ENCODE measurements around the gene PRKG1. TPM values are rescaled to one million over a fixed set of nuclear protein-coding genes. Genes with fewer than 3 reads are reported as not detected.

The PRKG1 gene
- total and polyA plus RNA-seq, 2 of the 4 experiments (the other 2 are of a cell fraction), result 3.5 to 18.3 TPM

DNA sequence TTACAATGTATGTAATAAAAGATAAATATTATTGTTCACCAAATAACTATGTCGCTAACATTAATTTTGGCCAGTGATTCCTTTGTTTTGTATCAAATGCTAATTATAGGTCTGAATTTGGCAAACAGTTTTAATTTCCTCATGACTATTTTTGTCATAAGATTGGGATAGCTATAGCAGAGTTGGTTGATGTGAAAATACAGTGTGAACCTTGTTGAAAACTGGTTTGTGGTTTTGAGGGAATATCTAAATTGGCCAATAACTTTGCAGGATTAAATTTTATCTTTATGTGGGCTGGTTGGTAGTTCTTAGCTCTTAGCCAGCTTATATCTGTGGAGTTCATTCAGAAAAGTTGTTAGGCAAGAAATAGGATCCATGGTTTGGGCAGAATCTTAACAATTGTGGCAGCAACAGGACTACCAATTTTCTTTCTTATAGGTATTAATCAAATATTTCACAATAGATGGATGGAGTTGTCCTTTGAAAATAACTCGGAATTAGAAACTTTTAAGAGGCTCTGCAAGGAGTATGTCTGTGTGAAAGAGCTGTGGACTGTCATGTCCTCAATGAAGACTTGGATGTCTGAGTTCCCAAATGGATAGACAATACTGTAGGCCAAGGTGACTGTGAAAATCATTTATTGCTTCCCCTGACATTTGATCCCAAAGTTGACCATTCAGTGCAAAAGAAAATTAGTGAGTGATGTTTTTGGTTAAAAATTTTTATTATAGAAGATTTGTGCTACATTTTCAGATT lies 73.5 kb downstream of the PRKG1 start:
- no peak overlapping the region for H3K4me3 ChIP-seq (ENCODE audit: insufficient read depth, low read depth, low read length)
- intact Hi-C loops (cut with micrococcal nuclease) (no loop called here), in situ Hi-C loops (cut with MboI; ENCODE audit: low sequenced_read_pairs) (no loop called here), dilution Hi-C loops (cut with HindIII; ENCODE audit: low sequenced_read_pairs, unreplicated experiment) (no loop called here)
- no peaks in the 10 kb centered on the region for H3K27me3 ChIP-seq (ENCODE audit: control insufficient read depth, insufficient read depth, low read length)
- H4K8ac ChIP-seq (ENCODE audit: low read depth in 2 of 2, low read length in 2 of 2), result no peak overlapping the region
- no peak overlapping the region for H2BK5ac ChIP-seq (ENCODE audit: low read depth, low read length, poor library complexity, severe bottlenecking)
- BruUV-seq (replicated peaks), result no TSS peak
- H4K91ac ChIP-seq (ENCODE audit: insufficient read depth, low read depth, low read length), result no peak overlapping the region
- H2BK15ac ChIP-seq (ENCODE audit: low read depth, low read length), result no peak overlapping the region
- CTCF ChIA-PET, result no interaction called here
- no peak for ATAC-seq (ENCODE audit: low read depth)
- H2AK5ac ChIP-seq (ENCODE audit: low read depth, low read length), result no peak overlapping the region
- peaks cover 9 to 15% of the 10 kb centered on the region in 2 experiments; a peak in 3 of 4 replicates for H3K79me1 ChIP-seq (ENCODE audit: low read depth in 1 of 2, low read length in 2 of 2)
- H2AK9ac ChIP-seq (replicated peaks; ENCODE audit: low read depth, low read length, poor library complexity), result no peak overlapping the region
- no peak overlapping the region for H4K5ac ChIP-seq (ENCODE audit: low read depth, low read length)
- H2BK20ac ChIP-seq (ENCODE audit: low read depth, low read length), result no peak overlapping the region
- no peak overlapping the region for H3K4ac ChIP-seq (ENCODE audit: low read depth, low read length)
- no peak overlapping the region for H3K9ac ChIP-seq (ENCODE audit: low read depth, low read length)
- H3K27ac ChIP-seq (ENCODE audit: insufficient read depth, low read length), result no peak overlapping the region
- DNase-seq, result no peak
- H4K20me1 ChIP-seq (ENCODE audit: insufficient read depth, low read length), result peaks cover 3% of the 10 kb centered on the region; the same call in 1 of the 2 replicates
- no peaks in the 10 kb centered on the region for H3K36me3 ChIP-seq (ENCODE audit: control insufficient read depth, insufficient read depth, low read length)
- H3K18ac ChIP-seq (ENCODE audit: low read depth, low read length), result no peak overlapping the region
- no peak for TF ChIP-seq NFE2L2 (IDR thresholded peaks at IDR 0.05; ENCODE audit: low read depth, low read length)
- no peak for TF ChIP-seq FOS (IDR thresholded peaks at IDR 0.05; ENCODE audit: low read depth, low read length)
- TF ChIP-seq BHLHE40 (IDR thresholded peaks at IDR 0.05; ENCODE audit: low read depth, low read length), result no peak
- TF ChIP-seq CEBPB (IDR thresholded peaks at IDR 0.05; ENCODE audit: low read depth, low read length), result peak; percentile 26; the same call in 1 of the 2 replicates
- no peak for TF ChIP-seq RFX5 (IDR thresholded peaks at IDR 0.05; ENCODE audit: low read depth, low read length)
- POLR2A ChIA-PET (ENCODE audit: unreplicated experiment), result no interaction called here
- WGBS, 2 experiments (ENCODE audit: extremely low coverage in 2 of 2, insufficient read length in 1 of 2), result no CpG with 5 or more reads among the region's 2 CpGs
- no peaks in the 10 kb centered on the region for H3K9me3 ChIP-seq (ENCODE audit: control insufficient read depth, insufficient read depth, low read length)
- no peaks in the 10 kb centered on the region for H3K9me1 ChIP-seq (ENCODE audit: insufficient read depth, low read length)
- H2AFZ ChIP-seq (replicated peaks; ENCODE audit: low read length, poor library complexity), result no peak overlapping the region
- H3K4me2 ChIP-seq (ENCODE audit: low read depth, low read length), result no peak overlapping the region
- no peaks in the 10 kb centered on the region for H3K4me1 ChIP-seq (ENCODE audit: control insufficient read depth, insufficient read depth, low read length)
- H3K14ac ChIP-seq (replicated peaks; ENCODE audit: low read depth, low read length), result no peak overlapping the region
- no peak overlapping the region for H2BK120ac ChIP-seq (ENCODE audit: low read depth, low read length)
- no peak overlapping the region for H3K56ac ChIP-seq (ENCODE audit: extremely low read depth, insufficient read depth, low read length)
- H3K23ac ChIP-seq (ENCODE audit: low read depth, low read length), result no peak overlapping the region
